Hepatocyte (in vitro differentiated cells): ENCODE data around the gene MRPL20.

Source experiments
- EZH2 ChIP-seq: fragments of 200-600 bp; sonication (generic); IDR thresholded peaks from 2 replicates; pipeline ENCODE4 v1.6.1; 2016; ENCODE audit warnings: antibody characterized with exemption, mild to moderate bottlenecking, borderline replicate concordance
- EZH2phosphoT487 ChIP-seq: fragments of 200-600 bp; sonication (generic); IDR thresholded peaks from one replicate; pipeline ENCODE4 v1.6.1; 2018; ENCODE audit warnings: antibody characterized with exemption, mild to moderate bottlenecking, low read depth, moderate library complexity; ENCODE audit not compliant: unreplicated experiment, severe bottlenecking
- TF ChIP-seq, protein P1 (sequence below): fragments of 200-600 bp; sonication (generic); IDR thresholded peaks from 2 replicates; pipeline ENCODE4 v1.5.1; 2016; ENCODE audit warnings: antibody characterized with exemption, mild to moderate bottlenecking; ENCODE audit not compliant: poor library complexity

DNA sequence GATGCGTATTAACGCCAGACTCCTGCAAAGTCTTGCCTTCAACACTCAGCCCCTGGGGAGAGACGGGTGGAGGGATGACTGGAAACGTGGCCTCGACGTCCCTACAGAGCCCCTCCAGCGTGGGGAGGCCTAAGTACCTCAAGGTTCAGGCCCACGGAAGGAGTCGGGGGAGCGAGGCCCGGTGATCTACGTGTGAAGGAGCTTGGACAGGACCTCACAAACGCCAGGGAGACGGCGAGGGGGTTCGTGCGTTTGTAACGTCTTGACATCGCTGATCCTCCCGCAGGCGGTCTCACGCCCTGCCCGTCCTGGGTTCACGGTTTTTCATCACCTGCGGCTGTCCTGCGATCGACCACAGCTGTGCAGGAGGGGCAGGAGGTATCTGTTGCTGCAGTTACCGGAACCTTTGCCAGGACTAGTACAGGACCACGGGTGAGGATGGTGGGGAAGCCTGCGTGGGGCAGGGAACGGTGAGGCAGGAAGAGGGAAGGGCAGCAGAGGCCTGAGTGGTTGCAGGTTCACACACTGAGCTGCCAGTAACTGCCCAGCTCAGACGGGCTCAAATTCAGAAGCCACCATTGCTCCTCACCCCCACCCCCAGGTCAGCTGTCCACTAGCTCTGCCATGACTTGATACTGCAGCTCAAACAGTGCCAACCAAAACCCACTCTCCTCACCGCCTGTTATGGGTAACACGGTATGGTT lies 7.1 kb downstream of the MRPL20 start:
- TF ChIP-seq EZH2: no peak
- TF ChIP-seq, protein P1, sequence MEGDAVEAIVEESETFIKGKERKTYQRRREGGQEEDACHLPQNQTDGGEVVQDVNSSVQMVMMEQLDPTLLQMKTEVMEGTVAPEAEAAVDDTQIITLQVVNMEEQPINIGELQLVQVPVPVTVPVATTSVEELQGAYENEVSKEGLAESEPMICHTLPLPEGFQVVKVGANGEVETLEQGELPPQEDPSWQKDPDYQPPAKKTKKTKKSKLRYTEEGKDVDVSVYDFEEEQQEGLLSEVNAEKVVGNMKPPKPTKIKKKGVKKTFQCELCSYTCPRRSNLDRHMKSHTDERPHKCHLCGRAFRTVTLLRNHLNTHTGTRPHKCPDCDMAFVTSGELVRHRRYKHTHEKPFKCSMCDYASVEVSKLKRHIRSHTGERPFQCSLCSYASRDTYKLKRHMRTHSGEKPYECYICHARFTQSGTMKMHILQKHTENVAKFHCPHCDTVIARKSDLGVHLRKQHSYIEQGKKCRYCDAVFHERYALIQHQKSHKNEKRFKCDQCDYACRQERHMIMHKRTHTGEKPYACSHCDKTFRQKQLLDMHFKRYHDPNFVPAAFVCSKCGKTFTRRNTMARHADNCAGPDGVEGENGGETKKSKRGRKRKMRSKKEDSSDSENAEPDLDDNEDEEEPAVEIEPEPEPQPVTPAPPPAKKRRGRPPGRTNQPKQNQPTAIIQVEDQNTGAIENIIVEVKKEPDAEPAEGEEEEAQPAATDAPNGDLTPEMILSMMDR: no peak
- TF ChIP-seq EZH2phosphoT487: no peak
